ENCODE data around the gene DDX42.

The DDX42 gene

DNA sequence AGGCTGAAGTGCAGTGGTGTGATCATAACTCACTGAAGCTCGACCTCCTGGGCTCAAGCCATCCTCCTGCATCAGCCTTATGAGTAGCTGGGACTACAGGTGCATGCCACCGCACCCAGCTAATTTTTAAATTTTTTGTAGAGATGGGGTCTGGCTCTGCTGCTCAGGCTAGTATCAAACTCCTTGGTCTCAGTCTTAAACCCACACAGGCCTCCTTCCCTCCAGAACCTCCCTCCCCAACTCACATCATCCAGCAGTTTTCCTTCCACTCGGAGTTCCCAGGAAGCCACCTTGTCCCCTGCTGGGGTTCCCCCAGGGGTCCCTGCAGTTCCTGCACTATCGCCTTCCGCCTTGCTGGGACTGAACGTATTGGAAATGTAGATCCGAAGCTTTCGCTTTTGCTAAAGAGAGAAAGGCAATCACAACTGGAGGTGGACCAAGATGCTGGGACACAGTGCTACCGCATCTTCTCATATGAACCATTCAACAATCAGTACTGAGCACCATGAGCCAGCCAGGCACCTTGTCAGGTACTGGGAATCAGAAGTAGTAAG lies 61.3 kb downstream of the DDX42 start:
- TF ChIP-seq ZNF384 (IDR thresholded peaks at IDR 0.05) = no peak
- TF ChIP-seq BHLHE40 (IDR thresholded peaks at IDR 0.05; ENCODE audit: borderline replicate concordance) = no peak
- no peak for TF ChIP-seq SP1 (IDR thresholded peaks at IDR 0.05)
- TF ChIP-seq CTBP1 (IDR thresholded peaks at IDR 0.05; ENCODE audit: borderline replicate concordance) = no peak
- TF ChIP-seq ELF4 (IDR thresholded peaks at IDR 0.05) = no peak
- no peak for TF ChIP-seq NFRKB (IDR thresholded peaks at IDR 0.05)
- TF ChIP-seq FOXA1 (IDR thresholded peaks at IDR 0.05) = no peak
- TF ChIP-seq HDGF (IDR thresholded peaks at IDR 0.05; ENCODE audit: borderline replicate concordance) = no peak
- TF ChIP-seq SUZ12 (IDR thresholded peaks at IDR 0.05) = no peak
- TF ChIP-seq, protein P1, sequence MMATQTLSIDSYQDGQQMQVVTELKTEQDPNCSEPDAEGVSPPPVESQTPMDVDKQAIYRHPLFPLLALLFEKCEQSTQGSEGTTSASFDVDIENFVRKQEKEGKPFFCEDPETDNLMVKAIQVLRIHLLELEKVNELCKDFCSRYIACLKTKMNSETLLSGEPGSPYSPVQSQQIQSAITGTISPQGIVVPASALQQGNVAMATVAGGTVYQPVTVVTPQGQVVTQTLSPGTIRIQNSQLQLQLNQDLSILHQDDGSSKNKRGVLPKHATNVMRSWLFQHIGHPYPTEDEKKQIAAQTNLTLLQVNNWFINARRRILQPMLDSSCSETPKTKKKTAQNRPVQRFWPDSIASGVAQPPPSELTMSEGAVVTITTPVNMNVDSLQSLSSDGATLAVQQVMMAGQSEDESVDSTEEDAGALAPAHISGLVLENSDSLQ (IDR thresholded peaks at IDR 0.05) = no peak
- no peak for TF ChIP-seq FOXM1 (IDR thresholded peaks at IDR 0.05; ENCODE audit: borderline replicate concordance)
- TF ChIP-seq TARDBP (IDR thresholded peaks at IDR 0.05) = no peak
- no peak for TF ChIP-seq FOXK2 (IDR thresholded peaks at IDR 0.05)
- TF ChIP-seq L3MBTL2 (conservative IDR thresholded peaks at IDR 0.05) = no peak
- no peak for TF ChIP-seq ARNT (IDR thresholded peaks at IDR 0.05)
- TF ChIP-seq LEF1 (IDR thresholded peaks at IDR 0.05; ENCODE audit: borderline replicate concordance) = no peak
- DNase-seq (ENCODE audit: extremely low spot score) = no peak
- ChIA-PET CTCF (interaction anchor here (0.9 to 1.7 kb wide), 2 partner anchors 8 to 9 kb away, joined by 3 to 5 read pairs; partner anchors contain the start of gene SMARCD2), POLR2A (interaction anchor here (1.3 to 1.5 kb wide), 2 partner anchors 9 to 62 kb away, joined by 5 read pairs; partner anchors contain the start of genes CCDC47, DDX42 and PSMC5)

DNA sequence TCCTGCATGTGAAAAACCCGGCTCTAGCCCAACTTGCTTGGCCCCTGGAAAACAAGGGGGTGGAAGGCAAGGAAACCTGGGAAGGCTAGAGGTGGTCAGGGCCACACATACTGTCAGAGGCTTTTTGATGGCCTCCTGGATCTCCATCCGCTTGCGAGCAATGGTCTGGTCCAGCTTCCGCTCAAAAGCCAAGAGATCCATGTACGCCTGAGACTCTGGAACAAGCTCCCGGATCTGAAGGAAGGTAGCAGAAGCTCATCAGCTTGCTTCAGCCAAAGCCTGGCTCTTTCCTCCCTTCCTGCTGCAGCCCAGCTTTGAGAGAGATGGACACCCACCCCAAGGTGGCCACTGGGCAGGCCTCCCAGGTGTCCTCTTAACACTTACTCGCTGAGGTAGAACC lies 62.8 kb downstream of the DDX42 start:
- POLR2A ChIA-PET = interaction anchor here (1.2 to 9.1 kb wide), 2 partner anchors 10 to 63 kb away, joined by 3 to 67 read pairs; partner anchors contain the start of genes CCDC47, DDX42, FTSJ3 and PSMC5
- CTCF ChIA-PET = no interaction called here
- no peak for DNase-seq (ENCODE audit: extremely low spot score)

DNA sequence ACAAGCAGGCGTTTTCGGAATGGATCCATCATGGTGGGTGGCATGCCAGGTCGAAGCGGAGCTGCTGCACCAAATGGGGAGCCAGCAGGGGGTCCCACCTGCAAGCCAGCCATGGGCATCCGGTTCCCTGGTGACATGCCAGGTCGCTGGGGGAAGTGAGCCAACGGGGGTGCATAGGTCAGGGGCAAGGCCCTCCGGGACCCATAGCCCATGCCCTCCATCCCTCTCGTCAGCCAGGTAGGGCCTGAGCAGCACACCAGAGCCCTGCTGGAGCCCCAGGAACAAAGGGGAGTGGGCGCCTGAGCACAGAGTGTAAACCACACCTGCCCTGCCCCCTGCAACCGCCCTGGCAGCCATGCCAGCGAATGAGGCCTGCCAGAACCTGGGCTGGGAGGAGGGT lies 63.5 kb downstream of the DDX42 start:
- TF ChIP-seq FOXA1 (IDR thresholded peaks at IDR 0.05) (no peak), CTBP1 (IDR thresholded peaks at IDR 0.05; ENCODE audit: borderline replicate concordance) (no peak), SP1 (IDR thresholded peaks at IDR 0.05) (no peak), TARDBP (IDR thresholded peaks at IDR 0.05) (no peak), ARNT (IDR thresholded peaks at IDR 0.05) (no peak), SUZ12 (IDR thresholded peaks at IDR 0.05) (no peak), BHLHE40 (IDR thresholded peaks at IDR 0.05; ENCODE audit: borderline replicate concordance) (no peak)
- ChIA-PET POLR2A (interaction anchor here (1.2 to 9.1 kb wide), 2 partner anchors 11 to 64 kb away, joined by 3 to 67 read pairs; partner anchors contain the start of genes CCDC47, DDX42, FTSJ3 and PSMC5), CTCF (no interaction called here)
- no peak for DNase-seq (ENCODE audit: extremely low spot score)

More for the DNA sequence above, 62.8 kb downstream of the DDX42 start:
- no peak for TF ChIP-seq ELF4 (IDR thresholded peaks at IDR 0.05)
- no peak for TF ChIP-seq FOXA1 (IDR thresholded peaks at IDR 0.05)
- TF ChIP-seq BHLHE40 (IDR thresholded peaks at IDR 0.05; ENCODE audit: borderline replicate concordance) = no peak
- TF ChIP-seq ARNT (IDR thresholded peaks at IDR 0.05) = no peak
- TF ChIP-seq SUZ12 (IDR thresholded peaks at IDR 0.05) = no peak
- no peak for TF ChIP-seq HDGF (IDR thresholded peaks at IDR 0.05; ENCODE audit: borderline replicate concordance)
- no peak for TF ChIP-seq L3MBTL2 (conservative IDR thresholded peaks at IDR 0.05)
- TF ChIP-seq SP1 (IDR thresholded peaks at IDR 0.05) = no peak
- no peak for TF ChIP-seq LEF1 (IDR thresholded peaks at IDR 0.05; ENCODE audit: borderline replicate concordance)
- TF ChIP-seq, protein P1 (IDR thresholded peaks at IDR 0.05) = no peak
- TF ChIP-seq CTBP1 (IDR thresholded peaks at IDR 0.05; ENCODE audit: borderline replicate concordance) = no peak
- no peak for TF ChIP-seq FOXK2 (IDR thresholded peaks at IDR 0.05)
- no peak for TF ChIP-seq FOXM1 (IDR thresholded peaks at IDR 0.05; ENCODE audit: borderline replicate concordance)
- TF ChIP-seq TARDBP (IDR thresholded peaks at IDR 0.05) = no peak
- TF ChIP-seq ZNF384 (IDR thresholded peaks at IDR 0.05) = no peak

DNA sequence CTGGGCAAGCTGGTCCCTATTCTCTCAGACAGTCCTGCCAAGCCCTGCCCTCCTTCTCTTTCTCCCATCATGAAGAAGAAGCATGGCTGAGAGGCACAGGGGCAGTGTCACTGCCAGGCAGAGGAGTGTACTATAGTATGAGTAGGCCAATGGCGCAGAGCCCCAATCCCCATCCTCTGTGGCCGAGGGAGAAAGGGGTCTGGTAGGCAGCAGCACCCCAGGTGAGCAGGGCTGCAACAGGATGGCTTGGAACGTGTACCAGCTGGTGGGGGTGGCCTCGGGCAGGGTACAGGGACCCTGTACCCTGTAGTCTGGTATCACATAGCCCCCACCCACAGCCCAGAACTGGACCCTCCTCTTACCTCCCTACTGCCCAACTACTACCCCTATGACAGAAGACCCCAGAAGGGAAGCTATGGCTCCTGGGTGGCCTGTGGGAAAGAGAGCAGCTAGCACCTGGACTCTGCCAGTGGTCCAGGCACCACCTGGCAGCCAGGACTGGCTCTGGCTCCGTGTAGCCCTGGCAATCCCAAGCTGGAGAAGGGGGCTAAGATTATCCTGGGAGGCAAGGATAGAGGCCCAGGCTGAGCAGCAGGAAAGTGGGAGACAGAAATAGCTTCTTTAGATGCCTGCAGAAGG lies 64.1 kb downstream of the DDX42 start:
- no peak for DNase-seq (ENCODE audit: extremely low spot score)
- CTCF ChIA-PET = no interaction called here
- TF ChIP-seq FOXK2 (IDR thresholded peaks at IDR 0.05) = no peak
- TF ChIP-seq HDGF (IDR thresholded peaks at IDR 0.05; ENCODE audit: borderline replicate concordance) = no peak
- TF ChIP-seq ARNT (IDR thresholded peaks at IDR 0.05) = no peak
- TF ChIP-seq BHLHE40 (IDR thresholded peaks at IDR 0.05; ENCODE audit: borderline replicate concordance) = no peak
- no peak for TF ChIP-seq FOXA1 (IDR thresholded peaks at IDR 0.05)
- TF ChIP-seq, protein P1 (IDR thresholded peaks at IDR 0.05) = no peak
- POLR2A ChIA-PET = interaction anchor here (1.2 to 9.1 kb wide), 3 partner anchors 11 to 64 kb away, joined by 3 to 67 read pairs (median 7); partner anchors contain the start of genes CCDC47, DDX42, FTSJ3 and PSMC5

DNA sequence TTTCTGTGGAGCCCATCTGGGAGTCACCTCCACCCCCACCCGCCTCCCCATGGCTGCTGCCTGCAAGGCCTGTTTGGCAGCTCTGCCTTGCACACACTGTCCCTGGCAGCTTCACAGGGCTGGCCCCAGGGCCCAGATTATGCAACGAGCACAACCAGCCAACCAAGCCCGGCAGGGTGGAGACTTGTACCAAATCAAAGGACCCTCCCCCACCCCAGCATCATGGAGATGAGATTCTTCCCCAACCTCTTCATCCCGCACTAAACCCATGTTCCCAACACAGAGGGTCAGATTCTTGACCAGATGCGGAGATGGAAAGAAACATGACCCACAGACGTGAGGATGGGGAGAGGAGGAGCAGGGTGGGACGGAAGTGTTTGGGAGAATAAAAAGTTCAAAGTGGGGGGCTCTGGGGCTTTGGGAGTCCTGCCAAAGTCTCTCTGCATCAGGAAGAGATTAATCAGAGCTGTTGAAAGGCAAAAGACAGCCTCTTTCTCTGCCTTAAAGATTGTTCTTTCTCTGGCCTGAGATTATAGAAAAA lies 64.7 kb downstream of the DDX42 start:
- POLR2A ChIA-PET = interaction anchor here (1.3 to 9.1 kb wide), 2 partner anchors 12 to 65 kb away, joined by 7 to 67 read pairs; partner anchors contain the start of genes CCDC47, DDX42, FTSJ3 and PSMC5
- no peak for TF ChIP-seq ARNT (IDR thresholded peaks at IDR 0.05)
- no peak for TF ChIP-seq HDGF (IDR thresholded peaks at IDR 0.05; ENCODE audit: borderline replicate concordance)
- no peak for TF ChIP-seq SUZ12 (IDR thresholded peaks at IDR 0.05)
- TF ChIP-seq ELF4 (IDR thresholded peaks at IDR 0.05) = no peak
- no peak for TF ChIP-seq FOXA1 (IDR thresholded peaks at IDR 0.05)
- TF ChIP-seq SP1 (IDR thresholded peaks at IDR 0.05) = no peak
- TF ChIP-seq LEF1 (IDR thresholded peaks at IDR 0.05; ENCODE audit: borderline replicate concordance) = no peak
- no peak for TF ChIP-seq L3MBTL2 (conservative IDR thresholded peaks at IDR 0.05)
- TF ChIP-seq, protein P1 (IDR thresholded peaks at IDR 0.05) = no peak
- TF ChIP-seq CTBP1 (IDR thresholded peaks at IDR 0.05; ENCODE audit: borderline replicate concordance) = no peak
- no peak for DNase-seq (ENCODE audit: extremely low spot score)

More for the DNA sequence above, 64.7 kb downstream of the DDX42 start:
- CTCF ChIA-PET = interaction anchor here (0.9 kb wide), 1 partner anchor 9 kb away, joined by 4 read pairs; no protein-coding TSS in a partner anchor

Data from HEK293T (cell line).